ES-I3 (cell line): ENCODE data around the gene TOM1L2.

ENCODE experiments used
- H3K36me3 ChIP-seq: 2 replicates; pipeline ENCODE4 v1.6.1; 2013; ENCODE audit warnings: mild to moderate bottlenecking, low read length, control low read depth, moderate library complexity; ENCODE audit not compliant: insufficient read depth
- H3K4me1 ChIP-seq: 2 replicates; pipeline ENCODE4 v1.6.1; 2013; ENCODE audit warnings: mild to moderate bottlenecking, control low read depth, low read length; ENCODE audit not compliant: insufficient read depth
- H3K9ac ChIP-seq: 2 replicates; pipeline ENCODE4 v1.6.1; 2013; ENCODE audit warnings: low read depth, mild to moderate bottlenecking, low read length, moderate library complexity
- H3K9me3 ChIP-seq: 2 replicates; pipeline ENCODE4 v1.6.1; 2013; ENCODE audit warnings: mild to moderate bottlenecking, low read length, moderate library complexity; ENCODE audit not compliant: control insufficient read depth, insufficient read depth

TOM1L2 gene

DNA sequence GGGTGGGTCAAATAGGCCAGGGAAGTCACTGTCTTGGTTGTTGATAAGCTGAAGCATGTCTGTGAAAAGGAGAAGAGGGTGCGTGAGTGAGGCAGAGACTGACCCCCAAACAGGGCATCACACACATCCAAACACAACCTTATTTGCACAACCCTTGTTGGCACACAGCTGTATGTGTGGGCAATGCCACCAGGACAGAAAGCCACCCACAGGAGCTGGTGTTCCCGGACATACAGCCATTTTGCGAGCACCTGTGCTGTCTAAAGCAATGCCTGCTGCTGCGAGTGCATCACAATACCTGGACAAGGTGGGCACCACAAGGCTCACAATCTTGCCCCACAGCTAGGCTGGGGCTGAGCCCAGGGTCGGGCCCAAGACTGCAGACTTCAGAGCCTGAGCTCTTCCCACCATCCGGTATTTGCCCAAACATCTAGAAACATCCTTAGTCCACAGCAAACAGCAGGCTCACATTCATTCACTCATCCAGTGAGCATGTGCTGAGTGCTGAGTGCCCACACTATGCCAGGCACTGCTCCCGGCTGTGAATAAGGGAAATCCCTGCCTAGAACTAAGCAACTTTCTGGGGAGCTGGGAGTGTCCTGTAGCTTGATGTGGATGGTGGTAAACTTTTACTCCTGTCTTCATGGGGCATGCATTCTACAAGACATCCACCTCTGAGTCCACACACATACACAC lies 151.6 kb downstream of the TOM1L2 start:
- Histone ChIP-seq H3K36me3 (no peaks in the 10 kb centered on the region; the same call in 1 of the 2 replicates), H3K4me1 (peaks cover 32% of the 10 kb centered on the region), H3K9ac (no peak overlapping the region), H3K9me3 (no peaks in the 10 kb centered on the region)

DNA sequence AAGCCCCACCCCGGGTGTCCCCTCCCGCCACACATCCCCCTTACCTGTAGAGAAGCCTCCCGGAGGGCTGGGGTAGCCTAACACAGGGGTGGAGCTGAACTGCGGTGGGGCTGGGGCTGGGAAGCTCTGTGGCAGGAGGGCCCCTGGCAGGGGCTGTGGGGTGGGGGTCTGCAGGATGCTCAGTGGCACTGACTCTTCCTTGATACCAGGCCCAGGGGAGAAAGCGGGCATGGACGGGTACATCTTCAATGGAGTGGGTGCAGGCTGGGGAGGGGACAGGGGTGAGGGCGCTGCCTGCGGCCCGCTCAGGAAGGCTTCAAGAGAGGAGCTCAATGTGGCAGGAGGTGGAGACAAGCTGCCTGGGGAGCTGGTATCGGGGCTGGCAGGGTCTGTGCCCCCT lies 152.2 kb downstream of the TOM1L2 start:
- Histone ChIP-seq H3K36me3 (no peaks in the 10 kb centered on the region; the same call in 1 of the 2 replicates), H3K9me3 (no peaks in the 10 kb centered on the region), H3K9ac (no peak overlapping the region), H3K4me1 (peaks cover 30% of the 10 kb centered on the region)

DNA sequence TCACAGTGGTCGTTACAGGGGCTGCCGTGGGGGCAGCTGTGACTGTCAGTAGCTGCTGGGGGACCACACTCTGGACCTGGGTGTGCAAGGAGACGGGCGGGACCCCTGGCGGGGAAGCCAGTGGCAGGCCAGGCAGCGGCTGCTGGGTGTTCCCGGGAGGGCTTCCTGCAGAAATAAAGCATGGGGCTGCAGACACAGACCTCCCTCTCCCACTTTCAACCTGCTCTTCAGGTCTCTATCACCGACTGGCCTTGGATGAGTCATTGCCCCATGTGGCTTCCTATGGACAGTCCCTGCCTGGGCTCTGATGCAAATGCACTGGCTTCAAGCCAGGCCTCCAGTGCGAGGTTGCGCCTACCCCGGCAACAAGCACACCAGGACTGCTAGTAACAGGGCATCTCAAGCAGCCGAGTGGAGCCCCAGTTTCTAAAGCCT lies 152.6 kb downstream of the TOM1L2 start:
- peaks cover 26% of the 10 kb centered on the region for H3K4me1 ChIP-seq
- H3K9me3 ChIP-seq = no peaks in the 10 kb centered on the region
- no peak overlapping the region for H3K9ac ChIP-seq
- no peaks in the 10 kb centered on the region; the same call in 1 of the 2 replicates for H3K36me3 ChIP-seq

DNA sequence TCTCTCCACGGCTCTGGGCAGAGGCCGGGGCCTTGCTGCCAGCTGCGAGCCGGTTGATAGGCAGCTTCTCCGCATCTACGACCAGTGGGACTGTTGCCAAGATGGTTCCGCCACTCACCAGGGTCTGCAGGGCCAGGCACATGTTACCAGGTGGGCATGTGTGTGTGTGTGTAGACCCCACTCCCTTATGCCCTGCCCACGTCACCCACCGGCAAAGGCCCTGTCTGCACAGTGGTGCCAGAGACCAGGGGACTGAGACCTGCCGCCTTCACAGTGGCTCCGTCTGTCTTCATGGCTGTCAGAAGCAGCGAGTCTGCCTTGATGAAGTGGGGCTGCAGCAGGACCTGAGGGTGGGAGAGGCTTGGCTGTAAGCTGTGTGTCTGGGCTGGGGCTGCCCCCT lies 153.1 kb downstream of the TOM1L2 start:
- Histone ChIP-seq H3K9me3 (no peaks in the 10 kb centered on the region), H3K9ac (no peak overlapping the region), H3K4me1 (peaks cover 21% of the 10 kb centered on the region), H3K36me3 (peaks cover 3% of the 10 kb centered on the region)

DNA sequence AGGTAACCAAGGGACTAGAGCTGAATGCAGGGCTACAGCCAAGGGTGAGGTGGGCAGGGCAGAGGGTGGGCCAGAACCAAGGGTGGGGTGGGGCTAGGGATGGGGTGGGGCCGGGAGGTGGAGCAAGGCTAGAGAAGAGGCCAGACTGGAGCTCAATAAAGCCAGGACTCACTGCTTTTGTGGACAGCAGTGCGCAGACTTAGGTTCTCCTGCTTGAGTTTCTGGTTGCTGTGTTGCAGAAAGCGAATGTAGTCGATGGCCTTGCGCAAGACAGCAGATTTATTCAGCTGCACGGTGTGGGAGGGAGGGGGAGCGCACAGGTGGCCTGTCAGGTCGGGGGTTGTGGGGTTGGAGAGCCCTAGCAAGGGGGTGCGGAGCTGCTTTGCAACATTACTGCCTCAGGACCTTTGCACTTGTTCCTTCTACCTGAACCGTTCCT lies 154.1 kb downstream of the TOM1L2 start:
- H3K9me3 ChIP-seq = no peaks in the 10 kb centered on the region
- H3K36me3 ChIP-seq = peaks cover 3% of the 10 kb centered on the region
- H3K9ac ChIP-seq = no peak overlapping the region
- H3K4me1 ChIP-seq = peaks cover 15% of the 10 kb centered on the region

DNA sequence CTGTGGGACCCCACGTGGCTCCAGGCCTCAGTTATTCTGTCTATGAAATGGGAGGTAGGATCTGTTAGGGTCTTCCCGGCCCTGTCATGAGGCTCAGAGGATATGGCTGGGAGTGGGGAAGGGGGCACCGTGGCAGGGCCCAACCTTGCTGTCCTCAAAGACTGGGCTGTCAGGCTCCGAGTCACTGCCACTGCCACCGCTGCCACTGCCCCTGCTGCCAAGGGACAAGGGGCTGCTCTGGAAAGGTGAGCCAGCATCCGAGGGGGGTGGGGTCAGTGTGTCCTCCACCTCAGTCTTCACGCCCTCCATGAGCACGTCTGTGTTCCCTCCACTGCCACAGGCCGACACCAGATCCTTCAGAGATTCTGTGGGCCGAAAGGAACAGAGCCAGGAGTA lies 154.7 kb downstream of the TOM1L2 start:
- peaks cover 3% of the 10 kb centered on the region for H3K36me3 ChIP-seq
- H3K9me3 ChIP-seq = no peaks in the 10 kb centered on the region
- H3K4me1 ChIP-seq = peaks cover 11% of the 10 kb centered on the region
- no peak overlapping the region for H3K9ac ChIP-seq

DNA sequence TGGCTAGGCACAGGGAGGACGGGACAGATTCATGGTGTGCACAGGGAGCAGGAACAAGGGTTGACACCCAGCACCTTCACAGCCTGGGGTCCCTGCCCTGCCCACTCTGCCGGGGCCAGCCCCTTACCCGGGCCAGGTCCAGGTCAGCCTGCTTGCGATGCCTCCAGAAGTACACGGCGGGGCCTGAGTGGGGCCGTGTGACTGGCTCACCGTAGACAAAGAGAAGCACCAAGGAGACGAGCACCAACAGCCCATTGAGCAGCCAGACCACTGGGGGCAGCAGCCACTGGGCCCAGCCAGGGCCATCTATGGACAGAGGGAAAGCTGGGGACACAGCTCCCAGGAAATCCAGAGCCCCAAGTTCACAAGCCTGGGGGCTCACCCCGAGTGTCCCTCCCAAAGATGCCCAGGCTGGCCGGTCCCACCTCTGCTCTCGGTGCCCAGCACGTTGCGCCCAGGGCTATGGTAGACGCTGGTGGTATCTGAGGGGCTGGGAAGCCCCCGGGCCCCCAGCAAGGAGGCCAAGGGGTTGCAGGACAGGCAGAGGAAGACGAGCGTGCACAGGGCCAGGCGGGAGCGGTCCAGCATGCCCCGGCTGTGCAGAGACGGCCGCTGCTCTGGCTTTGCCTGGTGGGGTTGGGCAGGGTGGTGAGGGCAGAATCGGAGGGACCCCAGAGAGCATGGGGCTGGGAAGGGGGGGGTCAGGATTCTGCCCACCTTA lies 155.2 kb downstream of the TOM1L2 start:
- Histone ChIP-seq H3K9me3 (no peaks in the 10 kb centered on the region), H3K9ac (no peak overlapping the region), H3K4me1 (peaks cover 15% of the 10 kb centered on the region), H3K36me3 (peaks cover 3% of the 10 kb centered on the region)

DNA sequence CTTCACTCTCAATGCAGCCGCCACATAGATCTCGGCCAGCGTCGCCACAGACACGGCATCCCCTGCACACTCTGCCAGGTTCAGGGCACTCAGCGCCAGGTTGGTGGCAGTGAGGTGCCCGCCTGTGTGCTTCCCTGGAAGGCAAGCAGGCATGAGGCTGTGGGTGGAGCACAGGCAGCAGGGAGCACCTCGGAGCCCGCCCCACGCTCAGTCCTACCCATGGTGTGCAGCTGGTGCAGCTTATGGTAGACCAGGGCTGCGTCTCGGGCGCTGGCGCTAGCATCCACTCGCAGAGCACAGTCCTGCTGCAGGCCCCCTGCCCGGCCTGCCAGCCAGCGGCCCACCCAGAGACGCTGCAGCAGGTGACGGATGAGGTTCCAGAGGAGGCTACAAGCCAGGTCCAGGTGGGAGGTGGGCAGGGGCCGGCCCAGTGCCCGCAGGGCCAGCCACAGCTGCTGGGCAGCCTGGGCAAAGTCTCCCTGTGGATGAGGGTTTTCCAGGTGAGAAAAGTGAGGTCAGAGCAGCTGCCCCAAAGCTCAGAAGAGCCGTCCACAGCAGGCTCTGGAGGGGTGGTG lies 155.9 kb downstream of the TOM1L2 start:
- Histone ChIP-seq H3K9ac (no peak overlapping the region), H3K9me3 (no peaks in the 10 kb centered on the region), H3K4me1 (peaks cover 20% of the 10 kb centered on the region), H3K36me3 (peaks cover 3% of the 10 kb centered on the region)

DNA sequence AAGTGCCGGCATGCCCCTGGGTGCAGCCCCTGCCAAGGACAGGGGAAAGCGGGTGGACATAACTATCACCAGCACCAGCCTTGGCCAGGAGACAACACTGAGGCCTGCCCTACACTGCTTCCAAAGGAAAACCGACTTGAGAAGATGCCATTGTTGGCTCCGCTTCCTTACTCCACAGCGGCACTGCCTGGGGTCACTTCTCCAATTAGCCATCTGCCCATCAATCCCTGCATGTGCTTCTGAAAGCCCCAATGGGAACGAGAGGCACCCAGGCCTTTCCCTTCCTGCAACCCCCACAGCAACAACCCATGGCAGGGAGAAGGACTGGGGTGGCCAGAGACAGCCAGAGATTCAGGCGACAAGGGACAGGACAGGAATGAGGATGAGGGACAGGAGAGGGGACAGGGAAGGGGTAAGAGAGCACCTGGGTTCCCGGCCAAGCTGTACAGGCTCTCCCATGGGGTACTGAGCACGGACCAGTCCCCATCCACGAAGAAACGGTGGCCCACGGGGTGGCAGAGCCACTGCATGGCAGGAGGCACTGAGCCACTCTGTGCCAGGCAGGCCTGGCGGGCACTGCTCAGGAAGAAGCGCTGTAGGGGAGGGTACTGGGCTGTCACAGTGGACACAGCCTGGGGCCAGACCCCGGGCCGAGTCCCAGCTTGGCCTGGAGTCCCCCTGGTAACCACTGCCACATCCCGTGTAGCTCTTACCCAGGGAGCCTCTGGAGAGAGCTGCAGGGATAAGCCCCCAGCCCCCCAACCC lies 156.6 kb downstream of the TOM1L2 start:
- Histone ChIP-seq H3K36me3 (peaks cover 3% of the 10 kb centered on the region), H3K9me3 (no peaks in the 10 kb centered on the region), H3K9ac (no peak overlapping the region), H3K4me1 (peaks cover 18% of the 10 kb centered on the region)

DNA sequence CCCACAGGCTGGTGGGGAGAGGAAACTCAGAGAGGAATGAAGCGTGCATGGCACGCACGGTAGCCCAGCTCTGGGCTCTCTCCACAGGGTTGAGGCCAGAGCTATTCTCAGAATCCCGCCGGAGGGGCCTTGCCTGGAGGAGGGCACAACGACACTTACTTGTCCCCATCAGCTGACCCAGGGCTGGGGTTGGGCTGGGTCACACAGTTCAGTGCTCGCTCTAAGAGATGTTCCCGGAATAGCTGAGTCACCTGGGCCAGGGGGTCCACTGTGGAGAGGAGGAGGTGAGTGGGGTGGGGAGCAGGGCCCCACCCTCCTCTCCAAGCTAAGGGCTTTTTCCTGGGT lies 157.2 kb downstream of the TOM1L2 start:
- H3K9me3 ChIP-seq = no peaks in the 10 kb centered on the region
- H3K36me3 ChIP-seq = peaks cover 3% of the 10 kb centered on the region; the same call in 1 of the 2 replicates
- no peak overlapping the region for H3K9ac ChIP-seq
- H3K4me1 ChIP-seq = peaks cover 13% of the 10 kb centered on the region

DNA sequence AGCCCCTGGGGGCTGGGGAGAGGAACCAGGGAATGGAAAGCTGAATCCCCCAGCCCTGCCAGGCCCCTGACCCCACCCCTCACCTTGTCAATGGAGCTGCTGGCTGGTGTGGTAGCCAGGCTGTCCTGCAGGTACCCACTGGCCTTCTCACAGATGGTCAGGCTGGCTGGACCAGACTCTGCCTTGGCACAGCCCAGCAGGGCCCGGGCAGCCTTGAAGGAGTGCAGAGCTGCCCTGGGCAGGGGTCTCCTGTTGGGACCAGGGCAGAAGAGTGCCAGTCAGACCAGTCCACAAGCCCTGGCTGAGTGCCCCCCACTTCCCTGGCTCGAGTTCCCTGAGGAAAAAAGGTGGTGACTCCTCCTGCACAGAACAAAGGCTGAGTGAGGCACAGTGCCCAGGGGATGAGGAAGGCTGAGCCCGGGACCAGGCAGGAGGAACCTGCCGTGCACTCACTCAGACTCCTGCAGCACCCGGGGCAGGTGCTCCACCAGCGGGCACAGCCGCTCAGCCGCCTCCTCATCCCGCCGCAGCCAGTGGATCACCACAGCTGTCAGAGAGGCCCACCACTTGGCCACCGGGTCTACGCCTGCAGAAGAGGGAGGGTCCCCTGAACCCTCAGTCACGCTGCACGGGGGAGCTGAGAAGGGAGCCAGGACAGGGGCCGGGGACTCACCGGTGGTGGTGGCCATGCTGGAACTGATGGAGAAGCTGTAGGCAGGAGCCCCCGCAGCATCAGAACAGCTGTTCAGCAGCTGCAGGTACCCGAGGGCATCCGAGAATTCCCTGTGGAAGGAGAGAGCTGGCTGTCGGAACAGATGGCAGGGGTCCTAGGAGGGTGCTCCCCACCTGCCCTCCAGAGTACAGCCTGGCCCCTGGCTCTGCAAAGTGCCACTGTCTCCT lies 157.8 kb downstream of the TOM1L2 start:
- Histone ChIP-seq H3K4me1 (peaks cover 9% of the 10 kb centered on the region), H3K9me3 (no peaks in the 10 kb centered on the region), H3K9ac (no peak overlapping the region), H3K36me3 (peaks cover 3% of the 10 kb centered on the region; the same call in 1 of the 2 replicates)

DNA sequence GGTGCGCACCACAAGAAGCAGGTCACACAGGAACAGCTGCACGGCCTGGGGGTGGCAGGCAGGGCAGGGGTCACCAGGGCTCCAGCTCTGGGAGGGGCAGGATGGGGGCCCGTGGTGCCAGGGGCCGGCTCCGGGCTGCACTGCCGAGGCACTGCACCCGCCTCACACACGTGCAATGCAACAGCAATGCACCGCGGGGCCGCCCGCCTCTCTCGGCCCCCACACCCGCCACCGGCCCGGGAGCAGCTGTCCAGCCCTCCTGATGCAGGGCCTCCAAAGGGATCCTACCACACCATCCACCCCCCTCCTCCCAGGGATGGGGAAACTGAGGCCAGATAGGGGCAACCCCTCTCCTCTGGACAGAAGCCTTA lies 158.5 kb downstream of the TOM1L2 start:
- Histone ChIP-seq H3K36me3 (peaks cover 3% of the 10 kb centered on the region; the same call in 1 of the 2 replicates), H3K4me1 (peaks cover 9% of the 10 kb centered on the region), H3K9ac (no peak overlapping the region), H3K9me3 (no peaks in the 10 kb centered on the region)

DNA sequence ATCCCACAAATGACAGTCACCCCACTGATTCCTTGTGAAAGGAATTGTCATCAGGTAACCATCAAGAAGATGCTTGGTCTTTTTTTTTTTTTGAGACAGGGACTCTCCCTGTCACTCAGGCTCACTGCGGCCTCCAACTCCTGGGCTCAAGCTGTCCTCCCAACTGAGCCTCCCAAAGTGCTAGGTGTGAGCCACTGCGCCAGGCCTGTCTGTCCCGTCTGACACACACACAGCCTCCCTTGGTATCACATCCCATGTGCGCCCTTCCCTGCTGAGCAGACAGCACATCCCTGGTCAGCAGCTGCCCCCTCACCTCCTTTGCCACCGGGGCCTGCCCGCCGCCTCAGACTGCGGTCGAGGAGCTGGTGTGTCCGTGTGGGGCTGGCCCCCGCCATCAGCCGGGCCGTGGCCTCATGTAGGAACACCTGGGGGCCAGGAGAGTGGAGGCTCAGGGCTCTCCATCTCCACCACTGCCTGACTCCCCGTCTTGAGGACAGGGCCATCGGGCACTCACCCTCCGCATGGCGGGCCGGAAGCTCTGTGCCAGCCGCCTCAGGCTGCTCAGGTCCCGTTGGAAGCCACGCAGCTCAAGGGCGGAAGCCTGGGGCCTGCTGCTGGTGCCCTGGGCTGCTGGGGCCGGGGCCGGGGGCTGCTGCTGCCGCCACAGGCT lies 159.0 kb downstream of the TOM1L2 start:
- Histone ChIP-seq H3K9me3 (no peaks in the 10 kb centered on the region), H3K9ac (no peak overlapping the region), H3K36me3 (peaks cover 3% of the 10 kb centered on the region; the same call in 1 of the 2 replicates), H3K4me1 (peaks cover 9% of the 10 kb centered on the region)
